H1 (cell line): ENCODE results near the gene POLN. TPM values are rescaled to one million over a fixed set of nuclear protein-coding genes. Genes with fewer than 3 reads are reported as not detected.

Experiments used
- SP2 ChIP-seq: IDR thresholded peaks from 2 replicates; pipeline ENCODE4 v1.6.1; 2012; ENCODE audit warnings: mild to moderate bottlenecking, low read length, inconsistent platforms
- USF2 ChIP-seq: IDR thresholded peaks from 2 replicates; pipeline ENCODE4 v1.6.1; 2011; ENCODE audit warnings: low read length, improper control_type of control experiment
- polyA plus RNA-seq, 7 experiments: library from polyadenylated mRNA; depleted of rRNA in 3 of 7; stranded (reverse) in 5 of 7; unstranded in 2 of 7; fragments of >200 nt in 5 of 7; fragments of 200-250 nt in 2 of 7; gene quantifications; 1 replicate in 5 of 7; 2 replicates in 1 of 7; 4 replicates in 1 of 7; pipeline versions ENCODE4 v1.2.1 to v1.2.3, GENCODE V29; 2011 to 2013; ENCODE audit warnings: missing spikeins in 2 of 7, mixed read lengths in 2 of 7
- total RNA-seq: library from RNA; stranded (reverse); fragmentation: NEBNext Ultra II Directional; extraction: Animal tissue kit (Norgen Biotek cat#: 25700); gene quantifications from 2 replicates; pipeline ENCODE4 v1.2.1, GENCODE V29; 2021

Gene POLN
- total and polyA plus RNA-seq, 2 of the 8 experiments (the other 6 are each of a cell fraction or from before 2014, with no cell fraction given), result 0.98 to 1.5 TPM

GRCh38 chr4:2101346-2102044 lies 140.4 kb downstream of the POLN start (continued):
- TF ChIP-seq USF2 (no peak), SP2 (no peak)
